WERI-Rb-1 (cell line): ENCODE results near the gene FIGNL2.
"Not testable (repeated sequence)": the region's sequence is repeated elsewhere in the genome, so short reads cannot be mapped to it uniquely, and the experiment has no call there.

Source experiments
- DNase-seq: peaks from one replicate; pipeline ENCODE4 v3.0.0-alpha.2; 2020
- H3K27ac ChIP-seq: fragments of 250-450 bp; sonication (Bioruptor Pico); 2 replicates; pipeline ENCODE4 v1.5.1; 2020; ENCODE audit warnings: mild to moderate bottlenecking, moderate library complexity
- H3K27me3 ChIP-seq: fragments of 250-450 bp; sonication (Bioruptor Pico); 2 replicates; pipeline ENCODE4 v1.5.1; 2021; ENCODE audit warnings: mild to moderate bottlenecking, low read depth, moderate library complexity; ENCODE audit not compliant: insufficient read depth, severe bottlenecking
- H3K36me3 ChIP-seq: fragments of 250-450 bp; sonication (Bioruptor Pico); 2 replicates; pipeline ENCODE4 v1.5.1; 2020; ENCODE audit warnings: mild to moderate bottlenecking, moderate library complexity
- H3K4me3 ChIP-seq: 2 replicates; pipeline ENCODE4 v1.5.1; 2011; ENCODE audit warnings: low read depth, mild to moderate bottlenecking, control low read depth, low read length
- H3K9me3 ChIP-seq: fragments of 250-450 bp; sonication (Bioruptor Pico); 2 replicates; pipeline ENCODE4 v1.5.1; 2021; ENCODE audit warnings: mild to moderate bottlenecking, moderate library complexity; ENCODE audit not compliant: severe bottlenecking
- CTCF ChIP-seq: IDR thresholded peaks from 2 replicates; pipeline ENCODE4 v1.5.1; 2011; ENCODE audit warnings: low read depth, mild to moderate bottlenecking, control low read depth, inconsistent platforms, low read length

Gene FIGNL2

GRCh38 chr12:51806896-51807295 lies 41.6 kb downstream of the FIGNL2 start:
- Histone ChIP-seq H3K4me3 (no peak overlapping the region), H3K9me3 (no peaks in the 10 kb centered on the region), H3K27me3 (no peaks in the 10 kb centered on the region), H3K36me3 (peaks cover 4% of the 10 kb centered on the region; the same call in 1 of the 2 replicates), H3K27ac (no peak overlapping the region)
- DNase-seq, result no peak
- TF ChIP-seq CTCF, result no peak

GRCh38 chr12:51801027-51801426 lies 47.5 kb downstream of the FIGNL2 start:
- Histone ChIP-seq H3K4me3 (no peak overlapping the region), H3K9me3 (no peaks in the 10 kb centered on the region), H3K27ac (no peak overlapping the region)

GRCh38 chr12:51798501-51798900 lies 50.0 kb downstream of the FIGNL2 start:
- Histone ChIP-seq H3K9me3 (no peaks in the 10 kb centered on the region), H3K27me3 (no peaks in the 10 kb centered on the region), H3K4me3 (no peak overlapping the region), H3K36me3 (peaks cover 11% of the 10 kb centered on the region), H3K27ac (no peak overlapping the region)
- no peak for DNase-seq
- no peak for TF ChIP-seq CTCF

More at GRCh38 chr12:51801027-51801426, 47.5 kb downstream of the FIGNL2 start:
- Histone ChIP-seq H3K36me3 (peaks cover 2% of the 10 kb centered on the region), H3K27me3 (no peaks in the 10 kb centered on the region)
- DNase-seq, result no peak
- TF ChIP-seq CTCF, result no peak

GRCh38 chr12:51798051-51798450 lies 50.5 kb downstream of the FIGNL2 start:
- H3K27me3 ChIP-seq, DNase-seq, H3K4me3 ChIP-seq, H3K9me3 ChIP-seq, H3K27ac ChIP-seq: not testable (repeated sequence)
- peaks cover 11% of the 10 kb centered on the region for H3K36me3 ChIP-seq

- Histone ChIP-seq H3K27ac (no peak overlapping the region), H3K36me3 (peaks cover 14% of the 10 kb centered on the region), H3K9me3 (no peaks in the 10 kb centered on the region), H3K27me3 (no peaks in the 10 kb centered on the region), H3K4me3 (no peak overlapping the region)
- no peak for TF ChIP-seq CTCF
- DNase-seq, result no peak
These were observed 51.2 kb downstream of the FIGNL2 start for GRCh38 chr12:51797301-51797700.

- peaks cover 35% of the 10 kb centered on the region for H3K36me3 ChIP-seq
These were observed 55.3 kb downstream of the FIGNL2 start for GRCh38 chr12:51793201-51793600.

More at GRCh38 chr12:51793201-51793600, 55.3 kb downstream of the FIGNL2 start:
- Histone ChIP-seq H3K27ac (no peak overlapping the region), H3K27me3 (no peaks in the 10 kb centered on the region), H3K9me3 (no peaks in the 10 kb centered on the region), H3K4me3 (no peak overlapping the region)
- DNase-seq, result no peak
- TF ChIP-seq CTCF, result no peak
